Bladder microvascular endothelial cell (primary cell): Measurements from ENCODE around the gene ZNF501. TPM values are rescaled to one million over a fixed set of nuclear protein-coding genes. Genes with fewer than 3 reads are reported as not detected.

ENCODE experiments used
- total RNA-seq: library from RNA; depleted of rRNA; stranded (reverse); fragments of >200 nt; gene quantifications from 2 replicates; pipeline ENCODE4 v1.2.3, GENCODE V29; 2014

ZNF501 gene
- total RNA-seq, result 4.4 and 5.3 TPM in 2 replicates

GRCh38 chr3:44729384-44729910 is at the start of gene ZNF501:
Gene ZNF501, plus strand, starts transcription at chr3:44729635. Its CDS starts 4,787 bp downstream, at chr3:44734422.

DNA sequence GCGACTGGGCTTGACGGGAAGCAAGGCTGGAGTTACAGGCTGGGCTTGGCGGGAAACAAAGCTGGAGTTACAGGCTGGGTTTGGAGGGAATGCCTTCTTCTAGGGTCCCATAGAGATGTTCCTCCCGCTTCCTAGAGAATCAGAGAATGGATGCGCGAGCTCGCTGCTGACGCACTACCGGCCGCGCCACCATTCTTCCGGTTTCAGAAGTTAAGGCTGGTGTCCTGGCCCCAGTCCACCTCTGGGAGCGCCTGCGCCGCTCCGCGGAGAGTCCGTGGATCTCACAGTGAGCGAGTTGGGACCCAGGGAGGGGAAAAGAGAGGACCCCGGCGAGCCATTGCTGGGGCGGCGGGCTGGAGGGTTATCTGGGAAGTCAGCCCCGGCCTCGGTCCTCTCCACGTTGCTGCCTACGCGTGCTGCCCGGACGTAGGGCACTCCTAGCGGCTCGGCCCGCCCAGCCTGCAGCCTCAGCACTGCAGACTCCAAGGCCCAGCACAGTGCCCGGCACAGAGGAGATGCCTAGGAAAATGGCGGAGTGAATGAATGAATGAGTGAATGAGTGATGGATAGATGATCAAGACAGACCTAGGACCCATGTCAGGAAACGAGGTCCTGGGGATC is 16.9 kb upstream of the ZNF501 start, which contains the start of gene ZNF502:
Gene ZNF502, plus strand, starts transcription at position 206 of the 621 bp plus-strand sequence. CDS start 7,602 bp downstream, outside the sequence.

GRCh38 chr3:44761424-44762169 is 32.2 kb downstream of the ZNF501 start, which contains the start of the genes KIAA1143 and KIF15:
Gene KIAA1143, minus strand, starts transcription at chr3:44761619. Its CDS starts 17 bp downstream, at chr3:44761602.
Gene KIF15, plus strand, starts transcription at chr3:44761794. Its CDS starts 72 bp downstream, at chr3:44761866.

Other genes starting within 250 kb of the ZNF501 start
- gene ZKSCAN7, start 174.4 kb upstream of the ZNF501 start, total RNA-seq, result 1.3 and 1.6 TPM in 2 replicates
- gene ZNF660, start 144.7 kb upstream of the ZNF501 start, total RNA-seq, result 0.49 and 2.0 TPM in 2 replicates
- gene ZNF197, start 104.6 kb upstream of the ZNF501 start, total RNA-seq, result 7.1 and 9.8 TPM in 2 replicates
- gene ZNF35, start 80.9 kb upstream of the ZNF501 start, total RNA-seq, result 9.2 and 15.6 TPM in 2 replicates
- gene ZNF502, start 17.0 kb upstream of the ZNF501 start, total RNA-seq, result 2.3 and 4.8 TPM in 2 replicates
- 10.8 and 18.6 TPM in 2 replicates for gene KIAA1143, start 32.0 kb downstream of the ZNF501 start, total RNA-seq
- gene KIF15, start 32.2 kb downstream of the ZNF501 start, total RNA-seq, result 7.9 and 11.8 TPM in 2 replicates
- 9.4 and 10.4 TPM in 2 replicates for gene TMEM42, start 132.3 kb downstream of the ZNF501 start, total RNA-seq
- 0.06 TPM in 1 of 2 replicates, not detected in the other for gene TGM4, start 145.0 kb downstream of the ZNF501 start, total RNA-seq
- gene ZDHHC3, start 246.5 kb downstream of the ZNF501 start, total RNA-seq, result 41.4 and 89.8 TPM in 2 replicates
- gene EXOSC7, start 246.6 kb downstream of the ZNF501 start, total RNA-seq, result 26.6 and 62.6 TPM in 2 replicates